ENCODE data around the gene DDX3X.
"Not testable (repeated sequence)": the region's sequence is repeated elsewhere in the genome, so short reads cannot be mapped to it uniquely, and the experiment has no call there.

The DDX3X gene

DNA sequence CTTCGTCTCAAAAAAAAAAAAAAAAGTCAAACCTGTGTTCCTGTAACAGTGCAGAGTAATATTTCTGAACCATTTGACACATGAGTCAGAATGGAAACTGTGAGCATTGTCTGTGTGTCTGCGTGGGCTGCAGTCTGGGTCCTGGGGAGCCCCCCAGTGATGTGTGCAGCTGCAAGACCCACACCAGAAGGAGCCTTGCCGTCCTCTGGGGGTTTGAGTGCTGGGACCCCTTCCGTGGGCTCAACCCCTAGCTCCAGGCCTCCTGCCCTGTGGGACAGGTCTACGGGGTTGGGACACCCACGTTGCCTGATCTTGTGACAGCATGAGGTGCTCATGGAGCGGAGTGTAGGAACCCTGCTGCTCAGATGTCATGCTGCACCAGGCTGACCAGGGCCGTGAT, 43.7 kb downstream of the DDX3X start:
- DNase-seq = no peak

GRCh38 chrX:41381685-41382084, 47.7 kb downstream of the DDX3X start:
- DNase-seq = no peak

- DNase-seq = peak in 5 of 6 experiments; percentile 2 to 55 (median 40)
These were observed 49.0 kb downstream of the DDX3X start for GRCh38 chrX:41382714-41383645.

- DNase-seq = peak in 4 of 6 experiments; percentile 4 to 43 (median 16)
These were observed 50.2 kb downstream of the DDX3X start for GRCh38 chrX:41384051-41384705.

DNA sequence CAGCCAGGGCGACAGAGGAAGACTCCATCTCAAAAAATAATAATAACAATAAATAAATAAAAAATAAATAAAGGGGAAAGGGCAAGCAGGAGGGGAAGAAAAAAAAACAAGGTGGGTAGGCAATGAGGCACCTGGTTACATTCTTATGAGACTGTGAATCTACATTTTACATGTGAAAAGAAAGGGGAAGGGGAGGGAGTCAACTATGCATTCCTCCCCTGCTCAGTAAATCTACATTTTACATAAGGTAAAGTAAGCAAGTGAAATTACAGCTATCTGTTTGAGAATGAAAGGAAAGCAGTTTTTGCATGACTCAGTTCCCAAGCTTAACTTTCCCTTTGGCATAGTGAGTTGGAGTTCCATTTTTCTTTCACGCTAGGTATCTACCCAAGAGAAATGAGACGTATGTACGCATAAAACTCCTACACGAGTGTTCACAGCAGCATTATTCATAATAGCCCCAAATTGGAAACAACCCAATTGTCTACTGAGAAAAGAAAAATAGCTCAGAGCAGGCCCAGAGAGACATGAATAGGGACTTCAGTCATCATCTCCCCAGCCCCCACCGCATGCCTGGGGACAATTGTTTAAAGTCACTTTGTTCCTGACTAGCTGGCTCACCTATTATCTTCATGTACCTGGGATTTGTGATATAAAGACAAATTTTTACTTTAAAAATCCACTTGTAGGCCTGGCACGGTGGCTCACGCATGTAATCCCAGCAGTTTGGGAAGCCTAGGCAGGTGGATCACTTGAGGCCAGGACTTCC, 52.4 kb downstream of the DDX3X start:
- DNase-seq = no peak

GRCh38 chrX:41388543-41388942, 54.6 kb downstream of the DDX3X start:
- no peak for DNase-seq

- DNase-seq = no peak
These were observed 55.4 kb downstream of the DDX3X start for GRCh38 chrX:41389311-41389888.

DNA sequence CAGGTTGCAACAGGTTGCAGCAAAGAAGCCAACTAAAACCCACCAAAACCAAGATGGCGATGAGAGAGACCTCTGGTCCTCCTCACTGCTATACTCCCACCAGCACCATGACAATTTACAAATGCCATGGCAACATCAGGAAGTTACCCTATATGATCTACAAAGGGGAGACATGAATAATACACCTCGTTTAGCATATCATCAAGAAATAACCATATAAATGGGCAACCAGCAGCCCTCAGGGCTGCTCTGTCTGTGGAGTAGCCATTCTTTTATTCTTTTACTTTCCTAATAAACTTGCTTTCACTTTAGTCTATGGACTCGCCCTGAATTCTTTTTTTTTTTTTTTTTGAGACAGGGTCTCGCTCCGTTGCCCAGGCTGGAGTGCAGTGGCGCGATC, 56.6 kb downstream of the DDX3X start:
- DNase-seq = not testable (repeated sequence)

DNA sequence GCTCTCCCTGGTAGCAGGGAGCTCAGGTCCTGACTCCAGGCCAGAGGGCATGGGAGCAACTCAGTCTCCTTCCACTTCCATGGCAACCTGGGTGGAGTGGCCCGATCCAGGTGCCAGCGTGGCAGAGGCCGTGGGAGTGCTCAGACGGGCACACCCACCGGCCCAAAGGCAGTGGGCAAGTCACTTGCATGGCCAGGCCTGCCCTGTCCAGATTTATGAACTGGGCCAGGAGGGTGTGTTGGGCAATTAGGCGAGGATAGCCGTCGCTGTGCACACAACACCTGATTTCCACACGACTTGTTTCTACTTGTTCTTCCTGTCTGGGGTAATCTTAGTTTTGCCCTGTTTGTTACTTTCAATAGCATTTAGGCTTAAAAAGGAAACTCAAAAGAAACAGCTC, 57.6 kb downstream of the DDX3X start:
- no peak for DNase-seq

- no peak for DNase-seq
These were observed 60.3 kb downstream of the DDX3X start for GRCh38 chrX:41394293-41394692.

DNA sequence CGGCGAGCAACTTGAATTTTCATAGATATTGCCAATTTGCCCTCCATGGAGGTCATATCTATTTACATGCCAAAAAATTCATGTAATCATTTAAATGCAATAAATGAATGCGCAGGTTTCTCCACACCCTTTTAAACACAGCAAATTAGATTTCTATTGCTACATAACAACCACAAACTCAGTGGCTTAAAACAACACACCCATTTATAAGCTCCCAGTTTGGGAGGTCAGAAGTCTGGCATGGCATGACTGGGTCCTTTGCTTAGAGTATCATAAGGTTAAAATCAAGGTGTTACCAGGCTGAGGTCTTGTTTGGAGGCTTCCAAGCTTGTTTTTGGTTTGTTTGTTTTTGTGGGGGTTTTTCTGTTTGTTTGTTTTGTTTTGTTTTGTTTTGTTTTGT, 63.3 kb downstream of the DDX3X start:
- no peak for DNase-seq

GRCh38 chrX:41397768-41398167, 63.8 kb downstream of the DDX3X start:
- DNase-seq = no peak

- DNase-seq = not testable (repeated sequence)
These were observed 68.6 kb downstream of the DDX3X start for GRCh38 chrX:41402556-41402955.

DNA sequence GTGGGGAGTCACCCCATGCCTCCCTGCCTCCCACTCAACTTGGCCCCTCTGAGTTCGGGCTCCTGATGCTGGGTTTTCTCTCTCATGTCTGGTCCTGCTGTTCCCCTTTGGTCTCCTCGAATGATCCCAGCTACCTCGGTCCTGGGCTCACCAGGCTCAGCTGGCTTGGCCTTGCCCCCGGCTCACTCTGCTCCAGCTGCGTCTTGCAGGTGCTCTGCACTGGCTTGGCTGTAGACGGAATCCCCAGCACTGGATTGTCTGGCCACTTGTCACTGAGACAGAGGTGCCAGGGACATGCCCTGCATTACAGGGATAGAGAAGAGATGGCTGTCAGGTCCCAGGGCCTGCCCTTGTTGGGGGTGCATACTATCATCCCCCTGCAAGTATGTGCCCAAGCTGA, 71.6 kb downstream of the DDX3X start:
- no peak for DNase-seq

DNA sequence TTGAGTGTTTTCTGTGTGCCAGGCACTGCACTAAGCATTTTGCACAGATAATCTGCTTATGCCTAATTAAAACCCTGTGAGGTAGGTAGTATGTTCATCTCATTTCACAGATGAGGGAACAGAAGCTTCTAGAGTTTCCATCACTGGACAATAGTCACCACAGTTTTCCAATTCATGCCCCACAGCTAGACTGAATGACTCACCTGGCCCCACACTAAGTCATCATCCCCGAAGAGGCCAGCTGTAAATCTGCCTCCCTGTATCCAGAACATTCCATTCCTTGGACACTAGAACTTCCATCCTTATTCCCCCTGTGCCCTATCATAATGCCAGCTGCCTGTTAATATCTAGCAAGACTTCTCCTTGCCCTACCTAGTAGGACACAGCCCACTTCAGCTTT, 72.2 kb downstream of the DDX3X start:
- no peak for DNase-seq

- DNase-seq = no peak
These were observed 73.9 kb downstream of the DDX3X start for GRCh38 chrX:41407816-41408215.

DNA sequence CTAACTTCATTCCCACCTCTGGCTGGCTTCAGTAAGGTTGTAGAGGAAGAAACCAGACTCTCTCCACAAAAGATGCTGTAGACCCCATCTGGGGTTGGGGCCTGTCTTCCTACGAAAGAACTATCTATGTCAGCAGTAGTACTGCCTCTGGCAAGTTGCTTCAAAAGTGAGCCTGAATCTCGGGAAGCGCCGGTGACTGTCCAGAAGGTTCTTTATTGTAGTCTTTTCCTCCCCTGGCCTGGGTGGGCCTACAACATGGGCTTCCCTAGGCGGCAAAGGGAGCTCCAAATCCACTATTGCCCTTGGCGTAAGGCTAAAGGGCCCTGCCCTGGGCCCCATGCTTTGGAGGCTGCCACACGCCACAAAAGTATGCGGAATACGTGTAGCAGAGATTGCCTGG, 74.6 kb downstream of the DDX3X start:
- DNase-seq = no peak

- no peak for DNase-seq
These were observed 75.0 kb downstream of the DDX3X start for GRCh38 chrX:41409006-41409405.

- DNase-seq = not testable (repeated sequence)
These were observed 77.3 kb downstream of the DDX3X start for GRCh38 chrX:41411222-41411621.

GRCh38 chrX:41412261-41413081, 78.5 kb downstream of the DDX3X start:
- peak in 1 of 6 experiments; percentile 6 for DNase-seq
